Endodermal cell (in vitro differentiated cells): Measurements from ENCODE around the gene CIAO1. TPM values are rescaled to one million over a fixed set of nuclear protein-coding genes. Genes with fewer than 3 reads are reported as not detected.

Experiments used
- DNase-seq: peaks from one replicate; pipeline ENCODE4 v3.0.0-alpha.2; 2017
- H3K27ac ChIP-seq: 2 replicates; pipeline ENCODE4 v1.5.1; 2013; ENCODE audit warnings: mild to moderate bottlenecking, low read depth, low read length, moderate library complexity
- H3K27me3 ChIP-seq: 2 replicates; pipeline ENCODE4 v1.6.1; 2013; ENCODE audit warnings: mild to moderate bottlenecking, low read length, moderate library complexity; ENCODE audit not compliant: insufficient read depth, control insufficient read depth, poor library complexity, severe bottlenecking
- H3K36me3 ChIP-seq: 2 replicates; pipeline ENCODE4 v1.7.0; 2013; ENCODE audit warnings: mild to moderate bottlenecking, low read length, moderate library complexity; ENCODE audit not compliant: control insufficient read depth, insufficient read depth
- H3K4me1 ChIP-seq: one replicate; pipeline ENCODE4 v1.7.0; 2013; ENCODE audit warnings: low read length; ENCODE audit not compliant: control insufficient read depth, insufficient read depth
- H3K4me3 ChIP-seq: 2 replicates; pipeline ENCODE4 v1.5.1; 2013; ENCODE audit warnings: mild to moderate bottlenecking, low read length, moderate library complexity
- H3K9ac ChIP-seq: 2 replicates; pipeline ENCODE4 v1.6.1; 2013; ENCODE audit warnings: mild to moderate bottlenecking, low read length, moderate library complexity; ENCODE audit not compliant: poor library complexity, severe bottlenecking; ENCODE audit errors: extremely low read depth
- H3K9me3 ChIP-seq: 2 replicates; pipeline ENCODE4 v1.6.1; 2013; ENCODE audit warnings: mild to moderate bottlenecking, low read length, moderate library complexity; ENCODE audit not compliant: control insufficient read depth
- H3K27ac Mint-ChIP-seq: 2 replicates; pipeline ENCODE4 v1.8.0; 2020; ENCODE audit warnings: mixed read lengths
- H3K27me3 Mint-ChIP-seq: 2 replicates; pipeline ENCODE4 v1.8.0; 2021; ENCODE audit warnings: mild to moderate bottlenecking, mixed read lengths; ENCODE audit not compliant: insufficient read depth
- H3K36me3 Mint-ChIP-seq: 2 replicates; pipeline ENCODE4 v1.8.0; 2020; ENCODE audit warnings: low read depth, mixed read lengths
- H3K4me1 Mint-ChIP-seq: 2 replicates; pipeline ENCODE4 v1.8.0; 2020; ENCODE audit warnings: mixed read lengths
- H3K4me3 Mint-ChIP-seq: 2 replicates; pipeline ENCODE4 v1.8.0; 2020; ENCODE audit warnings: mild to moderate bottlenecking, moderate library complexity, mixed read lengths
- H3K9me3 Mint-ChIP-seq: 2 replicates; pipeline ENCODE4 v1.8.0; 2020; ENCODE audit warnings: mild to moderate bottlenecking, mixed read lengths
- CTCF ChIP-seq: fragments of 200-600 bp; sonication (generic); conservative IDR thresholded peaks from 2 replicates; pipeline ENCODE4 v1.5.0; 2021; ENCODE audit warnings: antibody characterized with exemption, mild to moderate bottlenecking
- WGBS, 2 experiments: methylation state at CpG; one replicate each; pipeline versions ENCODE4 v1.1.5 to v1.1.7; 2013; ENCODE audit warnings: missing lambda C conversion rate in 2 of 2, mixed read lengths in 1 of 2; ENCODE audit not compliant: insufficient coverage in 1 of 2, insufficient read length in 1 of 2; 5-methylcytosine and 5-hydroxymethylcytosine counted together
- total RNA-seq, 2 donors: library from RNA; stranded (reverse); fragmentation: NEBNext Ultra II Directional in 1 of 2; extraction: Animal tissue kit (Norgen Biotek cat#: 25700) in 1 of 2; gene quantifications; 2 replicates in 1 of 2; 3 replicates in 1 of 2; pipeline ENCODE4 v1.2.1, GENCODE V29; 2021

The CIAO1 gene
- total RNA-seq, 2 donors from 2014 or later = 65.4 to 66.2 TPM

- H3K4me1 Mint-ChIP-seq = peaks cover 7% of the 10 kb centered on the region
- H3K27ac Mint-ChIP-seq = no peak overlapping the region
- no peaks in the 10 kb centered on the region for H3K27me3 ChIP-seq
- peaks cover 1% of the 10 kb centered on the region for H3K27me3 Mint-ChIP-seq
- no peak overlapping the region for H3K27ac ChIP-seq
- H3K4me1 ChIP-seq = no peaks in the 10 kb centered on the region
- H3K36me3 Mint-ChIP-seq = peaks cover 10% of the 10 kb centered on the region
- peak; percentile 79 for DNase-seq
- WGBS, 2 experiments = 64 to 83% methylated on average over 2 of the region's 2 CpGs
- H3K9ac ChIP-seq = no peak overlapping the region
- H3K4me3 ChIP-seq = no peak overlapping the region
- H3K9me3 Mint-ChIP-seq = no peaks in the 10 kb centered on the region
- TF ChIP-seq CTCF = peak; percentile 67
- no peak overlapping the region for H3K4me3 Mint-ChIP-seq
- no peaks in the 10 kb centered on the region for H3K9me3 ChIP-seq
- no peaks in the 10 kb centered on the region for H3K36me3 ChIP-seq
Measured at GRCh38 chr2:96241227-96241626, 24.8 kb upstream of the CIAO1 start.

- no peak for TF ChIP-seq CTCF
- H3K27ac ChIP-seq = no peak overlapping the region
- no peaks in the 10 kb centered on the region for H3K9me3 ChIP-seq
- Mint-ChIP-seq H3K36me3 (peaks cover 10% of the 10 kb centered on the region), H3K27ac (no peak overlapping the region), H3K4me1 (peaks cover 7% of the 10 kb centered on the region), H3K4me3 (no peak overlapping the region), H3K27me3 (peaks cover 1% of the 10 kb centered on the region), H3K9me3 (no peaks in the 10 kb centered on the region)
- 91 to 97% methylated on average over 5 of the region's 5 CpGs for WGBS, 2 experiments
- H3K9ac ChIP-seq = no peak overlapping the region
- no peaks in the 10 kb centered on the region for H3K4me1 ChIP-seq
- no peaks in the 10 kb centered on the region for H3K27me3 ChIP-seq
- H3K4me3 ChIP-seq = no peak overlapping the region
- no peaks in the 10 kb centered on the region for H3K36me3 ChIP-seq
- no peak for DNase-seq
Measured at GRCh38 chr2:96241900-96242611, 24.0 kb upstream of the CIAO1 start.

- H3K4me3 Mint-ChIP-seq = no peak overlapping the region
- 60 to 91% methylated on average over 1 to 5 of the region's 5 CpGs for WGBS, 2 experiments
Measured at GRCh38 chr2:96243843-96244242, 22.2 kb upstream of the CIAO1 start.

More at GRCh38 chr2:96243843-96244242, 22.2 kb upstream of the CIAO1 start:
- Histone ChIP-seq H3K9me3 (no peaks in the 10 kb centered on the region), H3K4me1 (no peaks in the 10 kb centered on the region), H3K27me3 (no peaks in the 10 kb centered on the region), H3K36me3 (no peaks in the 10 kb centered on the region), H3K9ac (no peak overlapping the region), H3K4me3 (no peak overlapping the region), H3K27ac (no peak overlapping the region)
- no peak overlapping the region for H3K27ac Mint-ChIP-seq
- no peak for TF ChIP-seq CTCF
- peaks cover 7% of the 10 kb centered on the region for H3K4me1 Mint-ChIP-seq
- DNase-seq = no peak
- no peaks in the 10 kb centered on the region for H3K9me3 Mint-ChIP-seq
- H3K36me3 Mint-ChIP-seq = peaks cover 10% of the 10 kb centered on the region
- peaks cover 1% of the 10 kb centered on the region for H3K27me3 Mint-ChIP-seq
